Cortex of kidney (tissue), 1 donor: Measurements from ENCODE around the gene SRRM4.

ENCODE experiments used
- DNase-seq: peaks from one replicate; lab custom pipeline; 2025; lab: John Stamatoyannopoulos, UW

The SRRM4 gene

DNA sequence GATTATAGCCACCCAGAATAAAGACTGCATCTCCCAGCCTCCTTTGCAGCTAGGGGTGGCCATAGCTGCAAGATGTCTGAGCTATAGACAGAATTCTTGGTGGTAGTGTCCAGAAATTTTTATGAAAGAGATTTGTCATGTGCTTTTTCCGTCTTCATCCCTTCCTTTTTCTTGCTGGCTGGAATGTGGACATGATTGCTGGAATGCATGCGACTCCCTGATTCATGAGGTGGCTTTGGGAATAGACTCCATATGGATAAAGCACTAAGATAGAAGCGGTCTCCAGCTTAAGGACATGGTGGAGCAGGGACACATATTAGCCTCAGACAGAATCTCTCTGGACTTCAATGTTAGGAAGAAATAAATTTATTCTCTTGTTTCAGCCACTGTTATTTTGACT is 187.4 kb downstream of the SRRM4 start:
- DNase-seq = no peak

DNA sequence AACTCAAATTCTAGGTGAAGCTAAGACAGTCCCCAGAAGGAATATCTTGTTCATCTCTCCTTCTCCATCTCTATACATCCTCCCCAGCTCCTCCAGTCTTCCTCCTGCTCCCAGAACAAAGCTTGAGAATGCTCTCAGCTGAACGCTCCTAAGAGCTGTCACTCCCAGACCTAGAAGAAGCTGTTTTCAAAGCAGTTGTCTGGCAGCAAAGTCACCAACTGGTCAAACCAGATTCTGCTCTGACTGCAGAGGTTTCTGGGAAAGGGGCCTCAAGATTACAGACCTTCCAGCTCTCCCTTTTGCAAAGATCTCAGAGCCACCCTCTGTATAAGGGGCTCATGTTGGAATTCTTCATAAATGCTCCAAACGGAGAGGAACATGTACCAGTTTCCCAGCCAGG is 187.8 kb downstream of the SRRM4 start:
- no peak for DNase-seq

DNA sequence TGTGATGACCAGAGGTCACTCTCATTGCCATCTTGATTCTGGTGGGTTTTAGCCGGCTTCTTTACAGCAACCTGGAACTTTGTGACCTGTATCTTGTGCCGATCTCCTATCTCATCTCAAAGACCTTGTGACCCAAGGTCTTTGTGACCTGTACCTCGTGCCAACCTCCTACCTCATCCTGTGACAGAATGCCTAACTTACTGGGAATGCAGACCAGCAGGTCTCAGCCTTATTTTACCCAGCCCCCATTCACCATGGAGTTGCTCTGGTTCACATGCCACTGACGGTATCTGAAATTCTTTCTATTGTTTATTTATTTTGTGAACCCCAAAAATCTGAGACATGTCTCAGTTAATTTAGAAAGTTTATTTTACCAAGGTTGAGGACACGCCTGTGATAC is 189.9 kb downstream of the SRRM4 start:
- no peak for DNase-seq

DNA sequence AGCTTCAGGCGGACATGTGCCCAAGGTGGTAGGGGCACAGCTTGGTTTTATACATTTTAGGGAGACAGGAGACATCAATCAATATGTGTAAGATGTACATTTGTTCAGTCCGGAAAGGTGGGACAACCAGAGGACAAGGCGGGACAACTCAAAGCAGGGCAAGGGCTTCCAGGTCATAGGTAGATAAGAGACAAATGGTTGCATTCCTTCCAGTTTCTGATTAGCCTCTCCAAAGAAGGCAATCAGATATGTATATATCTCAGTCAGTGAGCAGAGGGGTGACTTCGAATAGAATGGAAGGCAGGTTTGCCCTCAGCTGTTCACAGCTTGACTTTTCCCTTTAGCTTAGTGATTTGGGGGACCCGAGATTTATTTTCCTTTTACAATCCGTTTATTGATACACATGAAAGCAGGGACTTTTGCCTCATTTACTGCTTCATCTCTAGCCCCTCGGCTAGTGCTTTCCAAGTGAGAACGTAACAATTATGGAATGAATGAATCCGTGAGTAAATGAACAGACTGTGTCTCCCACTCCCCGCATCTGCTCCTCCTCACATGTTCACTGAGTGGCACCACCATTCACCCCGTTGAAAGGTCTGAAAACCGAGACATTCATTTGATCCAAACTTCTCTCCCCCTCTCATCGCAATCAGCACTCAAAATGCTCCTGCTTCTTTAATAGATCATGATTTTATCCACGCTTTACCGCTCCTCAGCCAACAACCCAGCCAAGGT is 190.5 kb downstream of the SRRM4 start:
- DNase-seq = no peak

DNA sequence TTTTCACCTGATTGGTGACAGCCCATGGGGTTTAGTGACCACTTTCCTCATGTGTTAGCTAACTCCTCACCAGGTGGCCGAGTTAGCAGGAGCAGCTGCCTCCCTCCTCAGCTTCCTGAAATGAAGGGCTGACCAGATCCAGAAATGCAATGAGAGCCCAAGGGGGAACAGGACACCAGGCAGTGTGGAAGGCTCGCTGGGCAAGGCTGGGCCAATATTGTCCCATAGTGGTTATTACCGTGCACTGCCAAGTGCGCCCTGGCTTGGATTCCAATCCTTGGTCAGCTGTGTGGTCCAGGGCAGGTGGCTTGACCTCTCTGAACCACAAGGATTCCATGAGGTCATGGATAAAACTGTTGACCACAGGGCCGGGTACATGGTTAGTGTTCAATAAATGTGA is 193.7 kb downstream of the SRRM4 start:
- DNase-seq = no peak

DNA sequence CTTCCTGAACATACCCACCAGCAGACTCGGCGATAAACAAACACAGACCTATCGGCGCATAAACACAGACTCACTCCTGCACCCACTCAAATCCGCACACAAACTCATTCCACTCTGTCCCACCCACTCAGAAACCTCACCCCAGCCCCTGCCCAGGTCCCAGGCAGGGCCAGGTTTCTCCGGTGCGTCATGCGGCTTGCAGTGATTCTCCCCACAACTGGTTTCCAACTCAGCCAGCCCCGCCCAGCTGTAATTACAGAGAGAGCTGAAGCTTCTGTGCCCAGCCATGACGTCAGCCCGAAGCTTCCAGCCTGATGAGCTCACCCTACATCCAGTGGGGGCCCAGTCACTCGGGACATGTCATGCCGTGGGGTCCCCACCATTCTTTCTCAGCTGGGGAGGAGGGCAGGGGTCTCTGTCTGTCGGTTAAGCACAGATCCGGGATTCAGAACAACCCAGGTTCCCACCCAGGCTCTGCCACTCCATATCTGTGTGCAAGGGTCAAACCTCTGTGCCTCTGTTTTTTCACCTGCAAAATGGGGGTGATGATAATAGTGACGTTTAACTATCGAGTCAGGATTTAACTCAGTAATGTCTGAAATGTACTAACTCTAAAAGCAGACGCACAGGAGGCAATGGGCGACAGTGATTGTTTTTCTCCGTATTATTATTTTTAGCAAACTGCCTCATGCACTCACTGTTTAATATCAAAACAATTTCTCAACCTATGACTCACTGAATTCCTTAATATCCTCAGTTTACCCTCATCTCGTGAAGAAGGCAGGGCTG is 195.1 kb downstream of the SRRM4 start:
- no peak for DNase-seq

DNA sequence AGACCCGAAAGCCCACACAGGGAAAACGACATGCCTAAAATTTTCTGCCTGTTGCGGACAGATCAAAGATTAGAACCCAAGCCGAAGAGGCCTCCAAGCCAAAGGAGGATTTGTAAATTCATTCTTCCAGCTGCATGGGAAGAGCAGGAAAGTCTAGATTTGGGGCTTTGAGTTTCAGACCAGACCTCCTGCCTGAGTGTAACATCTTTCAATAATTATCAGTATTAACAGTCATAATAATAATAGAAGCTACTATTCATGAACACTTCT is 195.7 kb downstream of the SRRM4 start:
- DNase-seq = no peak

DNA sequence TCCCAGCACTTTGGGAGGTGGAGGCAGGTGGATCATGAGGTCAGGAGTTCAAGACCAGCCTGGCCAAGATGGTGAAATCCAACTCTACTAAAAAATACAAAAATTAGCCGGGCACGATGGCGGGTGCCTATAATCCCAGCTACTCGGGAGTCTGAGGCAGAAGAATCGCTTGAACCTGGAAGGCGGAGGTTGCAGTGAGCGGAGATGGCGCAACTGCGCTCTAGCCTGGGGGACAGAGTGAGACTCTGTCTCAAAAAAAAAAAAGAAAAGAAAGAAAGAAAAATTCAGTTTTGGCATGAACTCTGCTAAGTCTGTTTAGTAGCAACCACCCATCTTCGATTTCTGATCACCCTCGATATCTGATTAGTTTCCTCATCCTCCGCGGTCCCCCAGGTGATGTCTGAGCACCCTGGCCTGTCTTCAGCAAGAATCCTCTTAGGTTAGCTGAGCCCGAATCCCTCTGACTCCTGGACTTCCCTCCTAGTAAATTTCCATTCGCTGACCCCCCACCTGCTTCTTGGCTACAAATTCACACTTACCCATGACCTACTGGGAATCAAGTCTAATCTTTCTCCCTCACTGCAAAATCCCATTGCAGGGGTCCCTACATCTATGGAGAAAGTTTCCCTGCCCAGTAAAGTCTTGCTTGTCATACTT is 196.5 kb downstream of the SRRM4 start:
- DNase-seq = no peak

DNA sequence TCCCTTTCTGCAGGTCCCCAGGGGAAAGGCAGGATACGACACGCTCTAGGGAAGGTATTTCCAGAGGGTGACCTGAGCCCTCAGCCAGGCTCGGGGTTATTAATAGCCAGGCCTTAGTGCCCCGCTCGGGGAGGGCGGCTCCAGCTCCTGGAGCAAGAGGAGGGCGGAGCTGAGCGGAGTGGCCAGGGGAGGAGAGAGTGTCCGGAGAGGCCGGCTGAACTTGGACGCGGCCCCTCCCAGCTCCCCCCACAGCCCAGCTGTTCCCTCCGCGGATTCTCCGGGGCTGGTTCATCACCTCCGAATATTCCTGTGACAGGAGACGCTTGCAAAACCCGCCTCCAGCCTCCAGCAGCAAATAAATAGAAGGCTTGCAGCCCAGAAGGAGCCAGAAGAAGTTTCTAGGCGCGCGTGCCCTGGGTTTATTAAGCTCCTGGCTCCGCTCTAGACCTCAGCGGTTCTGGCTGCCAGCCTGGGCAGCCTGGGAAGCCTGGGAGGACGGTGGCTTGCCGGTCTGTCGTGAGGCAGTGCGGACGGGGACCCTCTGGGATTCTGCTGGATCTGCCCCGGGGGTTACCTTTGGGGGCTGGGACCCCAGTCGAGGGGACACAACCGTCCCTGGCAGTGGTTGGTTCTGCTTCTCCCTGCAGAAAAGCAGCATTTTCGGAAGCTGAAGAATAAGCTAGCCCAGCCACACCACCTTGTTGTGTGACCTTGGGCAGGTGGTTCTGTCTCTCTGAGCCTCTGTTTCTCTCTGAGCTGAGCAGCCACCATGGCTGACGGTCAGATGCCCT is 197.4 kb downstream of the SRRM4 start, which contains the start of gene HSPB8:
TSS of gene HSPB8 (plus strand) at position 388 of the 791 bp plus-strand sequence. CDS start at position 770, 382 bp downstream.
- DNase-seq = peak; percentile 23

DNA sequence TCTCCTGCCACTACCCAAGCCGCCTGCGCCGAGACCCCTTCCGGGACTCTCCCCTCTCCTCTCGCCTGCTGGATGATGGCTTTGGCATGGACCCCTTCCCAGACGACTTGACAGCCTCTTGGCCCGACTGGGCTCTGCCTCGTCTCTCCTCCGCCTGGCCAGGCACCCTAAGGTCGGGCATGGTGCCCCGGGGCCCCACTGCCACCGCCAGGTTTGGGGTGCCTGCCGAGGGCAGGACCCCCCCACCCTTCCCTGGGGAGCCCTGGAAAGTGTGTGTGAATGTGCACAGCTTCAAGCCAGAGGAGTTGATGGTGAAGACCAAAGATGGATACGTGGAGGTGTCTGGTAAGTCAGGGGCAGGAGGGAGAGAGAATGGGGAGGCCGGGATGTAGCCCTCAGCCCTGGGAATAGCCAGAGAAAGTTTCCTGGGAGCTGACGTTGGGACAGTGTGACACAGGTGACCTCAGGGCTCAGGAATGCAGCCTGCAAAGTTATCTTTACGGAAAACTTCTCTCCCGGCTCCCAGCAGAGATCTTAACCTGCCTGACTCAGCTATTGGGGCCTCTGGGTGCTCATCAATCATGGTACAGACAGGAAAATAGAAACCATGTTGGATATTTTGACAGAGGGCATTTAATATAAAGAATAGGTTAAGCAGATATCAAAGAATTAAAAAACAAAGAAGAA is 198.1 kb downstream of the SRRM4 start:
- DNase-seq = no peak

DNA sequence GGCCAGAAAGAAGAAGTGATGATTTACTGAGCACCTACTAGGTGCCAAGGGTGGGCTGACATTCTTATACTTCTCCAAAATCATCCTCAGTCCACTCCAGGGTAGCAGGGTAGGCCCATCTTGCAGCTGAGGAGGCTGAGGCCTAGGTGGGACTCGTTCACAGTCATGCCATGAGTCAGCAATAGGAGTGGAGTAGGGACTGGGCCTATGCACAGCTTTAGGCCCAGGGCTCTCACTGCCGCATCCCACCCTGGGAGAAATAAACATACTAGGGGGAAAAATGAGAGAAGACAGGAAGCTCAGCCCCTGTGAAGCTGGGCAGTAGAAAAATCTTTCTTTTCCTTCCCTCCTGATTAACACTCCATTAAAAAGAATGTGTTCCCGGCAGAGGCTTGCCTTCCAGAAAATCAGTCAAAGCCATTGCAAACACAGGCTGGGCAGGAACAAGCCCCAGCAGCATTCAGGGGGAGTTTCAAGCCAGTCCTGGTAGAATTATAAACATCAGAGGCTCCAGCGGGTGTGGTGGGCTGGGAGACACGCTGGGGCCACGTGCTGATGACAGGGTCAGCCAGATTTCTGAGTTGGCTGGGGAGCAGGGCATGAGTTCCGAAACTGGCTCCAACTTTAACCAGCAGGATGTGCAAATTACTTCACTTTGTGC is 199.2 kb downstream of the SRRM4 start:
- DNase-seq = no peak

DNA sequence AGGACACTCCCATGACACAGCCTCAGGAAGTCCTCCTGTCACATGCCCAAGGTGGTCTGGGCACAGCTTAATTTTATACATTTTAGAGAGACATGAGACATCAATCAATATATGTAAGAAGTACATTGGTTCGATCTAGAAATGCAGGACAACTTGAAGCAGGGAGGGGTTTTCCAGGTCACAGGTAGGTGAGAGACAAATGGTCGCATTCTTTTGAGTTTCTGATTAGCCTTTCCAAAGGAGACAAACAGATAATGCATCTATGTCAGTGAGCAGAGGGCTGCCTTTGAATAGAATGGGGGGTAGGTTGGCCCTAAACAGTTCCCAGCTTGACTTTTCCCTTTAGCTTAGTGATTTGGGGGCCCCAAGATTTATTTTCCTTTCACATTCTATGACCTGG is 199.9 kb downstream of the SRRM4 start:
- no peak for DNase-seq

DNA sequence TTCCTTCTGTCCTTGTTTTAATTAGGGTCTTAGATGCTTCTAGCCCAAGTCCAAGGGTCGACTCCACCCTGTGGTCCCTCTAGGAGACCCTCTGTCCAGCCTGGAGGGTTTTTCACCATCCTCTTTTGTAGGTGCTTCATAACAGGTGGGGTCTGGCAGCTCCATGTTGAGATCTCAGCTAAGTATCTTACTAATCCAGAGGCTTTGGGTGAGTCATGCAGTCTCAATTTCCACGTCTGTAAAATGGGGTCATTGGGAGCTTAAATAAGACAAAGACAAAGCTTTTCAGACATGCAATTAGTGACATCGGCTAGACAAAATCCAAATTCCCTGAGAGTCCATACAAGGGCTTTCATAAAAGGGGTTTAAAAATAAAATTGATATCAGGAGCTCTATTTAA is 200.6 kb downstream of the SRRM4 start:
- no peak for DNase-seq

DNA sequence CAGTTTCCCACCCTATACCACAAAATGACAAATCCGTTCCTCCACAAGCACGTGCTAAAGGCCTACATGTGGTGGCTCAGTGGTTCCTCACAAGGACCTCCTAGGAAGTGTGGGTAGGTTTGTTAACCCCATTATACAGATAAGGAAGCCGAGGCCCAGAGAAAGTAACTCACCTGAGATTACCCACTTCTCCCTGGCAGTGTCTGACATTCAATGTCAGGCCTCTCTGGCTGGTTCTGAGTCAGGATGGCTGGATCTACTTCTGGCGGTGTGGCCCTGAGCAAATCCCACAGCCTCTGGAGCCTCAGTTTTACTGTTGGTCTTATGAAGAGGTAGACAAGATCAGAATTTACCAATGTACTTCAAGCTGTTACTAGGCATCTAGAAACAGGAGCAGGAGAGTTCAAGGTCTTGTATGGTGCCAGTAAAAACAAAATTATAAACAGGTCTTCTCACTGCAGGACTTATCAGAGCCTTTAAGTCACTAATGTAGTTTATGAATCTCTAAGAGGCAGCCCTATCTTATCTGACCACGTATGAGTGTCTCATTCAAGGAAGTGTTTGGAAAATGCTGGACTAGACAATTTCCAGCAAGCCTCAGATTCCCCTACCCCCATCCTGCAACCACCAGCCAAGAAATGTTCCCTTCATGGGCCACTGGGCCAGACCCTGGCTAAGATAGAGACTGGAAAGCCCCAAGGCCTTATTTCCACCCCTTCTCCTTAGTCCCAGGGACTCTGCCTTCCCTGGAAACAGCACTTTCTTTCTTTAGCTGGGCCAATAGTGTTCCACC is 201.6 kb downstream of the SRRM4 start:
- DNase-seq = no peak

DNA sequence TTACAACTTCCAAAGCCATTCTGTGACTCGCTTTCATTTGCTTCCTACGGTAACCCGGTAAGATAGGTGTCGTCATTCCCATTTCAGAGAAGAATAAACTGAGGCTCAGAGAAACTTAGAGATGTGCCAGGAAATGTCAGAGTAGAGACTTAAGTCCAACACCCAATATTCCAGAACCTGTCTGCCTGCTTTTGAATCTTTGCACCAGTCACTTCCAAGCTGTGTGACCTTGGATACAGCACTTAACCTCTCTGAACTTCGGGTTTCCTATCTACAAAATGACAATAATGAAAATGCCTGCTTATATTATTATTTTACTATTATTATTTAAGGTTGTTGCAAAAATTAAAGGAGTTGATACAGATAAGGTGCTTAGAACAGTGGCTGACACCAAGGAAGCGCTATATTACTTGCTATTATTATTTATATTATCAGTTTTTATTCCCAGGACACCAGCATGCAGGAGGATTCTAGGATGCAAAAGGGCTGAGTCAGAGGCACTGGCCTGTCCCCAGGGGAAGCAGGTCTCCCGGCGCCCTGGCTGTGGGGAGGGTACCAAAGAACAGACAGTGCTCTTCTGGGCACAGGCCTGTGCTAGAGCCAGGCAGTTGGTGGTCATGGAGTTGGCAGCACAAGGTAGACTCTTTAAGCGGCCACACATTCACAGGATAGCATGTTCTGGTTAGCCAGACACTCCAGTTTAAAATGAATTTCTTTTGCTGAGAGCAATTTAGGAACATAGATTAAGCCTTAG is 202.8 kb downstream of the SRRM4 start:
- DNase-seq = no peak

DNA sequence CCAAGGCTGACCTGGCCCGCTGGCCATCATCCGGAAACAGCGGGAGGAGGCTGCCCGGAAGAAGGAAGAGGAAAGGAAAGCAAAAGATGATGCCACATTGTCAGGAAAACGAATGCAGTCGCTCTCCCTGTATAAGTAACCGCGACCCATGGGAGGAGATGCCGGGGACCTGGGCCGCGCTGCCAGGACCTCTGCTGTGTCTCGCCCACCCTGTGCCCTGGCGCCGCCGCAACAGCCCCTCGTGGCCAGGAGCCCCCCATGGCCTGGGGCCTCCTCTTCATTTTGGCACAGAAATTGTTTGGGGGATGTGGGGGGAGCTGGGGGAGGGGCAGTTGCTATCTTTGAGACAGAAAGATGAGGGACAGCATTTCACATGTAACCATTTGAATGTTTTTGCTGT is 213.9 kb downstream of the SRRM4 start:
- no peak for DNase-seq

DNA sequence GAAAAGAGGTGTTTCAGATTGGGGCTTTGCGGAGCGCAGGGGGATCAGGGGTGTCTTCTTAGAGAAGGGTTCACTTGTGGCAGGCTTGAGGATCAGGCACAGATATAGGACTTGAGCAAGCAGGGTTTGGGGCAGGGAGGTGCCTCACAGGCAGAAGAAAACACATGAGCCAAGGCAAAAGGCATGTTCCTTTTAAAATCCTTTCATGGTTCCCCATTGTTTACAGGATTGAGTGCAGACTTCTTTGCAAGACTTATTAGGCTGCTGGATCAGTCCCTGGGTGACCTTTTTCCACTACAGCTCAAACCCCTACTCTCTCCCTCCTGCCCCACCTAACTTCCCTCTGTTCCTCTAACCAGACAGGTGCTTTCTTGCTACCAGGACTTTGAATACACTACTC is 217.1 kb downstream of the SRRM4 start:
- DNase-seq = no peak

DNA sequence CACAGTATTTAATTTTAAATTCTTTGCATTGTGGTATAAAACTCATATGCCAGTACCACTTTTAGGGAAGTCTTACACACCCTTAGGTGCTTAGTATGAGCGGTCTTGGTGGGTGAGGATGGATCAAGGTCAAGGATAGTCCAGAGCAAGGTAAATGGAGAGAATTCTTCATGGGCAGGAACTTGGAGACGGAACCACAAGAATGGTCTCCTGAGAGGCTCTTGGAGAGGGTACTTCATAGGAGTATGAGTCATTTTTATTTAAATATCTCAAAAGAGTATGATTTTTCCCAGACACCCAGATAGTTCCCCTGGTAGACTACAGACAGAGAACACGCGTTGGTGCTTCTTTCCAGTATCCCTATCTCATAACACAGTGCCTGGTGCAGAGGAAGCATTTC is 219.3 kb downstream of the SRRM4 start:
- no peak for DNase-seq

DNA sequence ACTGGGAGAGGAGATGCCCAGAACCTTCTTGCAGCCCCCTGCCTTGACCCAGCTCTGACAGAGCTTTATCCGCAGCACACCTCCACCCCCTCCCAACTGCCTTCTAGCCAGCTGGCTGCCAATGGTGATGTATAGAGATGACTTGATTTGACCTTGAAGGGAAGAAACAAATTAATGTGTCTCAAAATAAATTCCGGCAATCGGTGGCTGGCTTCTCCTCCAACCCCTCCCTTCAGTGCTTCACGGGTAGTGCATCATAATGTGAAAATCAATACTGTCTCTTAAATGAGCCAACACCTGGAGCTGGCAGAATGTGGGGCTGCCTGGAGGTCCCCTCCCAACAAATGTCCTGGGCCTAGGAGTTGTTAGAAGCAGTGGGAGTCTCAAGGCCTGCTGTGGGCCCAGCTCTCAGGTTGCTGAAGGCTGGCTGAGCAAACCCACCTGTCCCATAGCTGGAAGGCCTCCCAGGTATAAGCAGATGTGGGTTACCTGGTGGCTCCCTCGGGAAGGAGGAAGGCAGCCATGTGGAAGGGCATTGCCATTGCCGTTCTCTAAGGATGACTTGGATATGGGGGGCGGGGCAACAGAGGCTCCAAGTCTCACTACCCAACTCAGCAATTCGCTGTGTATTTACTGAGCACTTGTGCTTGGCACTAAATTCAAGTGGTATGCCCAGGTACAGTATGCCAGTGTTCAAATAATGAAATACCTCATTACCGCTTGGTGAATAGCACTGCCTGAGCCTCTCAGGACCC is 220.6 kb downstream of the SRRM4 start:
- no peak for DNase-seq
